GM08714 (cell line): ENCODE measurements around the gene NCAPH2.
"Not testable (repeated sequence)": the region's sequence is repeated elsewhere in the genome, so short reads cannot be mapped to it uniquely, and the experiment has no call there.

Source experiments
- H3K4me3 ChIP-seq: fragments of 200-500 bp; sonication (Bioruptor generic); 2 replicates; pipeline ENCODE4 v1.5.1; 2014; ENCODE audit warnings: mild to moderate bottlenecking, low read length, inconsistent platforms
- ZNF274 ChIP-seq: IDR thresholded peaks from 2 replicates; pipeline ENCODE4 v1.6.1; 2012; ENCODE audit warnings: mild to moderate bottlenecking, low read depth, low read length

Gene NCAPH2

GRCh38 chr22:50531546-50531961 lies 23.5 kb downstream of the NCAPH2 start:
- H3K4me3 ChIP-seq: peak overlapping the region; percentile 79
- TF ChIP-seq ZNF274: no peak

- TF ChIP-seq ZNF274: no peak
- peak overlapping the region; percentile 79; the same call in 1 of the 2 replicates for H3K4me3 ChIP-seq
These were observed 24.1 kb downstream of the NCAPH2 start for GRCh38 chr22:50531962-50532674.

GRCh38 chr22:50532824-50533796 lies 25.1 kb downstream of the NCAPH2 start:
- H3K4me3 ChIP-seq: no peak overlapping the region; the same call in 1 of the 2 replicates

GRCh38 chr22:50533856-50534711 lies 26.1 kb downstream of the NCAPH2 start:
- not testable (repeated sequence) for H3K4me3 ChIP-seq

More at GRCh38 chr22:50532824-50533796, 25.1 kb downstream of the NCAPH2 start:
- TF ChIP-seq ZNF274: no peak

GRCh38 chr22:50535113-50535512 lies 27.1 kb downstream of the NCAPH2 start:
- no peak for TF ChIP-seq ZNF274
- no peak overlapping the region for H3K4me3 ChIP-seq

GRCh38 chr22:50536226-50536625 lies 28.2 kb downstream of the NCAPH2 start:
- H3K4me3 ChIP-seq: no peak overlapping the region
- TF ChIP-seq ZNF274: no peak

GRCh38 chr22:50537765-50538164 lies 29.7 kb downstream of the NCAPH2 start:
- no peak for TF ChIP-seq ZNF274
- H3K4me3 ChIP-seq: no peak overlapping the region

- TF ChIP-seq ZNF274: no peak
- no peak overlapping the region for H3K4me3 ChIP-seq
These were observed 32.4 kb downstream of the NCAPH2 start for GRCh38 chr22:50540381-50540780.

- H3K4me3 ChIP-seq: peak overlapping the region; percentile 49; the same call in 1 of the 2 replicates
These were observed 33.6 kb downstream of the NCAPH2 start for GRCh38 chr22:50541667-50542026.

GRCh38 chr22:50542416-50542927 lies 34.4 kb downstream of the NCAPH2 start:
- peak overlapping the region; percentile 0; the same call in 1 of the 2 replicates for H3K4me3 ChIP-seq
- no peak for TF ChIP-seq ZNF274

- no peak for TF ChIP-seq ZNF274
- H3K4me3 ChIP-seq: no peak overlapping the region
These were observed 36.2 kb downstream of the NCAPH2 start for GRCh38 chr22:50544078-50544745.

- no peak overlapping the region for H3K4me3 ChIP-seq
- no peak for TF ChIP-seq ZNF274
These were observed 36.8 kb downstream of the NCAPH2 start for GRCh38 chr22:50544746-50545253.
